ENCODE results near the gene OR11H7. TPM values are rescaled to one million over a fixed set of nuclear protein-coding genes. Genes with fewer than 3 reads are reported as not detected.
"Not testable (repeated sequence)": the region's sequence is repeated elsewhere in the genome, so short reads cannot be mapped to it uniquely, and the experiment has no call there.

The OR11H7 gene
- total RNA-seq, 2 experiments from 2014 or later = not detected

DNA sequence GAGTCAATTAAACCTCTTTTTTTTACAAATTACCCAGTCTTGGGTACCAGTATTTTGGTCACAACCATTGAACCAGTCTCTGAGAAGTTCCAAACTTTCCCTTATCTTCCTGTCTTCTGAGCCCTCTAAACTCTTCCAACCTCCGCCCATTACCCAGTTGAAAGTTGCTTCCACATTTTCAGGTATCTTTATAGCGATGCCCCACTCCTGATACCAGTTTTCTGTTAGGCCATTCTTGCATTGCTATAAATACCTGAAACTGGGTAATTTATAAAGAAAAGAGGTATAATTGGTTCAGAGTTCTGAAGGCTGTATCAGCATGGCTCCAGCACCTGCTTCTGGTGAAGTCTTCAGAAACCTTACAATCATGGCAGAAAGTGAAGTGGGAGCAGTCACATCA is 45.3 kb downstream of the OR11H7 start:
- no peak for DNase-seq (ENCODE audit: low spot score)
- no peak overlapping the region for H3K4me3 ChIP-seq (ENCODE audit: low read depth, low read length, poor library complexity, severe bottlenecking)
- no TSS peak for BruUV-seq (replicated peaks)
- H3K27ac ChIP-seq (ENCODE audit: low read depth, low read length, poor library complexity, severe bottlenecking) = no peak overlapping the region
- POLR2A ChIA-PET = no interaction called here
- H3K4me2 ChIP-seq (ENCODE audit: low read length) = no peak overlapping the region
- CTCF ChIA-PET (ENCODE audit: unreplicated experiment) = no interaction called here
- H2AFZ ChIP-seq (ENCODE audit: low read length) = no peak overlapping the region
- intact Hi-C loops (cut with micrococcal nuclease; ENCODE audit: unreplicated experiment) = no loop called here
- no peak for TF ChIP-seq EZH2phosphoT487 (IDR thresholded peaks at IDR 0.05; ENCODE audit: borderline replicate concordance, low read depth, low read length)
- TF ChIP-seq, protein P1, sequence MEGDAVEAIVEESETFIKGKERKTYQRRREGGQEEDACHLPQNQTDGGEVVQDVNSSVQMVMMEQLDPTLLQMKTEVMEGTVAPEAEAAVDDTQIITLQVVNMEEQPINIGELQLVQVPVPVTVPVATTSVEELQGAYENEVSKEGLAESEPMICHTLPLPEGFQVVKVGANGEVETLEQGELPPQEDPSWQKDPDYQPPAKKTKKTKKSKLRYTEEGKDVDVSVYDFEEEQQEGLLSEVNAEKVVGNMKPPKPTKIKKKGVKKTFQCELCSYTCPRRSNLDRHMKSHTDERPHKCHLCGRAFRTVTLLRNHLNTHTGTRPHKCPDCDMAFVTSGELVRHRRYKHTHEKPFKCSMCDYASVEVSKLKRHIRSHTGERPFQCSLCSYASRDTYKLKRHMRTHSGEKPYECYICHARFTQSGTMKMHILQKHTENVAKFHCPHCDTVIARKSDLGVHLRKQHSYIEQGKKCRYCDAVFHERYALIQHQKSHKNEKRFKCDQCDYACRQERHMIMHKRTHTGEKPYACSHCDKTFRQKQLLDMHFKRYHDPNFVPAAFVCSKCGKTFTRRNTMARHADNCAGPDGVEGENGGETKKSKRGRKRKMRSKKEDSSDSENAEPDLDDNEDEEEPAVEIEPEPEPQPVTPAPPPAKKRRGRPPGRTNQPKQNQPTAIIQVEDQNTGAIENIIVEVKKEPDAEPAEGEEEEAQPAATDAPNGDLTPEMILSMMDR (conservative IDR thresholded peaks at IDR 0.05; ENCODE audit: low read length) = no peak
- no peaks in the 10 kb centered on the region for H3K4me1 ChIP-seq (ENCODE audit: insufficient read depth, low read length, poor library complexity, severe bottlenecking)
- H3K36me3 ChIP-seq (ENCODE audit: insufficient read depth, low read length) = no peaks in the 10 kb centered on the region; the same call in 1 of the 2 replicates
- H3K9me3 ChIP-seq (ENCODE audit: low read length) = peaks cover 30% of the 10 kb centered on the region; the same call in 1 of the 2 replicates
- H4K20me1 ChIP-seq (ENCODE audit: insufficient read depth, low read length) = no peaks in the 10 kb centered on the region
- no peaks in the 10 kb centered on the region for H3K79me2 ChIP-seq (ENCODE audit: insufficient read depth, low read depth, low read length)
- no peaks in the 10 kb centered on the region for H3K9me2 ChIP-seq (ENCODE audit: insufficient read depth, low read length)

DNA sequence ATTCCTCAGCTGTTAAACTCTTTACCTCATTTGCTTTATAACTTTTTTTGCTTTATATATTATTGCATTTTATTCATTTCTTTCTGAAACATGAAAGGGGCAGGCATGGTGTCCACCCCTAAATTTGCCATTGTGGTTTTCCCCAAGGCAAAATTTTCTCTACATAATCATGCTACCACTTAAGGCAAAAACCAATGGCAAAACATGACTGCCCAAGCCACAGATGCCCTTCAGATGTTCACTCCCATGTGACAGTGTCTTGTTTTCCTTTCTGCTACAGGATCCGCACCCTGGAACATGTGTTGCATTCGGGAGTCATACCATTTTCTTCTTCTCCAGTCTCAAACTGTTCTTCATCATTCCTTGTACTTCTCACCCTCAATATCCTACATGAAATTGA is 48.6 kb downstream of the OR11H7 start:
- H4K20me1 ChIP-seq (ENCODE audit: insufficient read depth, low read length) = no peaks in the 10 kb centered on the region
- H3K4me3 ChIP-seq (ENCODE audit: low read depth, low read length, poor library complexity, severe bottlenecking) = no peak overlapping the region
- H3K36me3 ChIP-seq (ENCODE audit: insufficient read depth, low read length) = no peaks in the 10 kb centered on the region; the same call in 1 of the 2 replicates
- H2AFZ ChIP-seq (ENCODE audit: low read length) = no peak overlapping the region
- H3K79me2 ChIP-seq (ENCODE audit: insufficient read depth, low read depth, low read length) = no peaks in the 10 kb centered on the region
- BruUV-seq (replicated peaks) = no TSS peak
- peaks cover 21% of the 10 kb centered on the region; the same call in 1 of the 2 replicates for H3K9me3 ChIP-seq (ENCODE audit: low read length)
- no peak for TF ChIP-seq EZH2phosphoT487 (IDR thresholded peaks at IDR 0.05; ENCODE audit: borderline replicate concordance, low read depth, low read length)
- TF ChIP-seq, protein P1 (conservative IDR thresholded peaks at IDR 0.05; ENCODE audit: low read length) = no peak
- intact Hi-C loops (cut with micrococcal nuclease; ENCODE audit: unreplicated experiment) = no loop called here
- H3K4me2 ChIP-seq (ENCODE audit: low read length) = no peak overlapping the region
- POLR2A ChIA-PET = no interaction called here
- H3K4me1 ChIP-seq (ENCODE audit: insufficient read depth, low read length, poor library complexity, severe bottlenecking) = no peaks in the 10 kb centered on the region
- CTCF ChIA-PET (ENCODE audit: unreplicated experiment) = no interaction called here
- no peaks in the 10 kb centered on the region for H3K9me2 ChIP-seq (ENCODE audit: insufficient read depth, low read length)
- DNase-seq (ENCODE audit: low spot score) = no peak
- H3K27ac ChIP-seq (ENCODE audit: low read depth, low read length, poor library complexity, severe bottlenecking) = no peak overlapping the region

DNA sequence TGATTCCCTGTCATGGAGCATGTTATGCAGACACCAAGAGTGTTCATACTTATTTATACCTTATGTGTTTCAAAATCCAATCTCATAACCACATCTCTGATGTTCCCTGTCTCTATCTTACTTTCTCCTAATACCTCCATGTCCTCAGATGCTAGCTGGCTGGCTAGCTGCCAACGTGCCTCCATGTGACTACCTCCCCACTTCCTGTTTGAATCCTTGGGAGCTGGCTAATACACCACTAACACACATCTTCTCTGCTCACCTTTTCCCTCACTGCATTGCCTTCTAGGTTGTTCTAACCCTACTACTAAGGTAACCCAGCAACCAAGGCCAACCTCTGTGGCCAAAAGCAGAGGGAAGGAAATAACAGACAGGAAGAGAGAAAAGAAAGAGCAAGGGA is 49.6 kb downstream of the OR11H7 start:
- no peaks in the 10 kb centered on the region for H3K79me2 ChIP-seq (ENCODE audit: insufficient read depth, low read depth, low read length)
- H3K4me1 ChIP-seq (ENCODE audit: insufficient read depth, low read length, poor library complexity, severe bottlenecking) = no peaks in the 10 kb centered on the region
- no peak overlapping the region for H2AFZ ChIP-seq (ENCODE audit: low read length)
- intact Hi-C loops (cut with micrococcal nuclease; ENCODE audit: unreplicated experiment) = no loop called here
- no peak overlapping the region for H3K4me2 ChIP-seq (ENCODE audit: low read length)
- no peaks in the 10 kb centered on the region for H4K20me1 ChIP-seq (ENCODE audit: insufficient read depth, low read length)
- no peak overlapping the region for H3K27ac ChIP-seq (ENCODE audit: low read depth, low read length, poor library complexity, severe bottlenecking)
- H3K36me3 ChIP-seq (ENCODE audit: insufficient read depth, low read length) = no peaks in the 10 kb centered on the region; the same call in 1 of the 2 replicates
- H3K4me3 ChIP-seq (ENCODE audit: low read depth, low read length, poor library complexity, severe bottlenecking) = no peak overlapping the region
- ChIA-PET POLR2A (interaction anchor here (0.7 kb wide), 1 partner anchor 65 kb away, joined by 4 read pairs; no protein-coding TSS in a partner anchor), CTCF (ENCODE audit: unreplicated experiment) (no interaction called here)
- peaks cover 17% of the 10 kb centered on the region; the same call in 1 of the 2 replicates for H3K9me3 ChIP-seq (ENCODE audit: low read length)
- TF ChIP-seq, protein P1 (conservative IDR thresholded peaks at IDR 0.05; ENCODE audit: low read length) = no peak
- no peak for TF ChIP-seq EZH2phosphoT487 (IDR thresholded peaks at IDR 0.05; ENCODE audit: borderline replicate concordance, low read depth, low read length)
- no TSS peak for BruUV-seq (replicated peaks)
- no peak for DNase-seq (ENCODE audit: low spot score)
- no peaks in the 10 kb centered on the region for H3K9me2 ChIP-seq (ENCODE audit: insufficient read depth, low read length)

DNA sequence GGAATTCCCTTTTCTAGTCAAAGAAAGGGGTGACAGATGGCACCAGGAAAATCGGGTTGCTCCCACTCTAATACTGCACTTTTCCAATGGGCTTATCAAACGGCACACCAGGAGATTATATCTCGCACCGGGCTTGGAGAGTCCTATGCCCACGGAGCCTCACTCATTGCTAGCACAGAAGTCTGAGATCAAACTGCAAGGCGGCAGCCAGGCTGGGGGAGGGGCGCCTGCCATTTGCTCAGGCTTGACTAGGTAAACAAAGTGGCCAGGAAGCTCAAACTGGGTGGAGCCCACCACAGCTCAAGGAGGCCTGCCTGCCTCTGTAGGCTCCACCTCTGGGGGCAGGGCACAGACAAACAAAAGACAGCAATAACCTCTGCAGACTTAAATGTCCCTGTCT is 51.5 kb downstream of the OR11H7 start:
- H3K79me2 ChIP-seq (ENCODE audit: insufficient read depth, low read depth, low read length); CTCF ChIA-PET (ENCODE audit: unreplicated experiment); H3K9me3 ChIP-seq (ENCODE audit: low read length); H3K4me2 ChIP-seq (ENCODE audit: low read length); BruUV-seq (replicated peaks); H3K27ac ChIP-seq (ENCODE audit: low read depth, low read length, poor library complexity, severe bottlenecking); H3K4me1 ChIP-seq (ENCODE audit: insufficient read depth, low read length, poor library complexity, severe bottlenecking); H3K9me2 ChIP-seq (ENCODE audit: insufficient read depth, low read length); H2AFZ ChIP-seq (ENCODE audit: low read length); intact Hi-C loops (cut with micrococcal nuclease; ENCODE audit: unreplicated experiment); DNase-seq (ENCODE audit: low spot score); POLR2A ChIA-PET; H3K36me3 ChIP-seq (ENCODE audit: insufficient read depth, low read length); H3K4me3 ChIP-seq (ENCODE audit: low read depth, low read length, poor library complexity, severe bottlenecking); H4K20me1 ChIP-seq (ENCODE audit: insufficient read depth, low read length): not testable (repeated sequence)

Measured in OCI-LY7 (cell line).